SK-N-SH (cell line): ENCODE measurements around the gene VASP. TPM values are rescaled to one million over a fixed set of nuclear protein-coding genes. Genes with fewer than 3 reads are reported as not detected.

Source experiments
- CTCF ChIA-PET: fragments of 300-600, 350-600 bp; formaldehyde crosslinking; extraction: SDS; loops from one replicate; lab custom pipeline; 2021; lab: Yijun Ruan, JAX
- POLR2A ChIA-PET: fragments of 350-600 bp; sonication (Branson Sonifier 250); formaldehyde crosslinking; extraction: SDS; loops from one replicate; lab custom pipeline; 2020; ENCODE audit warnings: antibody characterized with exemption, inconsistent platforms; lab: Yijun Ruan, JAX
- DNase-seq: peaks from one replicate; pipeline ENCODE4 v3.0.0; 2012
- H2AFZ ChIP-seq: fragments of 200-600 bp; sonication (generic); 2 replicates; pipeline ENCODE4 v1.8.1; 2016; ENCODE audit warnings: antibody characterized with exemption, mild to moderate bottlenecking, low read depth
- H3F3A ChIP-seq: fragments of 200-600 bp; sonication (generic); replicated peaks from 2 replicates; pipeline ENCODE3; 2016; ENCODE audit warnings: antibody characterized with exemption, mild to moderate bottlenecking; ENCODE audit not compliant: insufficient read depth
- H3K27ac ChIP-seq, 2 experiments: fragments of 200-500 bp in 1 of 2; fragments of 200-600 bp in 1 of 2; sonication (Bioruptor generic) in 1 of 2; sonication (generic), shearing (Covaris generic) in 1 of 2; 2 replicates each; pipeline versions ENCODE4 v1.5.1 to v1.6.1; 2014 to 2016; ENCODE audit warnings: low read depth in 2 of 2, inconsistent platforms in 1 of 2, low read length in 1 of 2, mild to moderate bottlenecking in 1 of 2, mixed read lengths in 1 of 2
- H3K27me3 ChIP-seq: fragments of 200-600 bp; sonication (generic), shearing (Covaris generic); 2 replicates; pipeline ENCODE4 v1.6.1; 2016; ENCODE audit warnings: mixed run types; ENCODE audit not compliant: insufficient read depth
- H3K36me3 ChIP-seq, 2 experiments: fragments of 200-500 bp in 1 of 2; fragments of 200-600 bp in 1 of 2; sonication (Bioruptor generic) in 1 of 2; sonication (generic) in 1 of 2; replicated peaks in 1 of 2; 2 replicates each; pipeline versions ENCODE3 to v1.5.1; 2014 to 2016; ENCODE audit warnings: low read length in 1 of 2, mild to moderate bottlenecking in 1 of 2; ENCODE audit not compliant: insufficient read depth in 2 of 2, control insufficient read depth in 1 of 2
- H3K4me1 ChIP-seq, 2 experiments: fragments of 200-500 bp in 1 of 2; fragments of 200-600 bp in 1 of 2; sonication (Bioruptor generic) in 1 of 2; sonication (generic), shearing (Covaris generic) in 1 of 2; 2 replicates each; pipeline versions ENCODE4 v1.5.1 to v1.6.1; 2014 to 2016; ENCODE audit warnings: low read depth in 1 of 2, low read length in 1 of 2, mixed run types in 1 of 2; ENCODE audit not compliant: insufficient read depth in 2 of 2, control insufficient read depth in 1 of 2
- H3K4me2 ChIP-seq: fragments of 200-600 bp; sonication (generic), shearing (Covaris generic); 2 replicates; pipeline ENCODE4 v1.6.1; 2017; ENCODE audit warnings: mixed run types
- H3K4me3 ChIP-seq, 2 experiments: fragments of 200-500 bp in 1 of 2; fragments of 200-600 bp in 1 of 2; sonication (Bioruptor generic) in 1 of 2; sonication (generic), shearing (Covaris generic) in 1 of 2; 2 replicates each; pipeline versions ENCODE4 v1.5.1 to v1.8.1; 2014 to 2016; ENCODE audit warnings: low read depth in 2 of 2, inconsistent platforms in 1 of 2, low read length in 1 of 2, mild to moderate bottlenecking in 1 of 2, mixed read lengths in 1 of 2, moderate library complexity in 1 of 2
- H3K79me2 ChIP-seq: fragments of 200-600 bp; sonication (generic); 2 replicates; pipeline ENCODE4 v1.8.1; 2017; ENCODE audit warnings: mild to moderate bottlenecking; ENCODE audit not compliant: insufficient read depth
- H3K9ac ChIP-seq: fragments of 200-600 bp; sonication (generic); 2 replicates; pipeline ENCODE4 v1.6.1; 2017; ENCODE audit warnings: mixed run types
- H3K9me2 ChIP-seq: fragments of 200-600 bp; sonication (generic); 2 replicates; pipeline ENCODE4 v1.6.1; 2017; ENCODE audit warnings: mixed run types
- H3K9me3 ChIP-seq: fragments of 200-600 bp; sonication (generic); 2 replicates; pipeline ENCODE4 v1.6.1; 2017; ENCODE audit warnings: mixed run types, mild to moderate bottlenecking, moderate library complexity
- H4K20me1 ChIP-seq: fragments of 200-600 bp; sonication (generic); 2 replicates; pipeline ENCODE4 v1.6.1; 2017; ENCODE audit warnings: mild to moderate bottlenecking, mixed run types; ENCODE audit not compliant: insufficient read depth
- CHD2 ChIP-seq: fragments of 150-350 bp; IDR thresholded peaks from 2 replicates; pipeline ENCODE4 v1.6.1; 2018; ENCODE audit warnings: low read length; ENCODE audit not compliant: partially characterized antibody
- EZH2phosphoT487 ChIP-seq: fragments of 200-600 bp; sonication (generic); IDR thresholded peaks from 2 replicates; pipeline ENCODE4 v1.6.1; 2017; ENCODE audit warnings: low read depth, mixed run types, mild to moderate bottlenecking, antibody characterized with exemption, moderate library complexity, borderline replicate concordance
- FOSL2 ChIP-seq: IDR thresholded peaks from 2 replicates; pipeline ENCODE4 v1.4.0; 2012; ENCODE audit warnings: low read depth, mild to moderate bottlenecking, moderate library complexity, borderline replicate concordance
- GATA2 ChIP-seq: sonication (generic); formaldehyde crosslinking; IDR thresholded peaks from 2 replicates; pipeline ENCODE4 v1.5.0; 2020; ENCODE audit warnings: mild to moderate bottlenecking, missing genetic modification reagents
- JUND ChIP-seq: IDR thresholded peaks from 2 replicates; pipeline ENCODE4 v1.4.0; 2012
- NRF1 ChIP-seq: IDR thresholded peaks from 2 replicates; pipeline ENCODE4 v1.6.1; 2012; ENCODE audit warnings: low read depth, mild to moderate bottlenecking, low read length
- PBX3 ChIP-seq: IDR thresholded peaks from 2 replicates; pipeline ENCODE4; 2012
- POLR2AphosphoS5 ChIP-seq: IDR thresholded peaks from 2 replicates; pipeline ENCODE4 v1.6.1; 2012; ENCODE audit warnings: low read depth, low read length
- REST ChIP-seq: IDR thresholded peaks from 2 replicates; pipeline ENCODE4 v1.6.1; 2012; ENCODE audit warnings: mild to moderate bottlenecking, low read depth, low read length, moderate library complexity
- RXRA ChIP-seq: IDR thresholded peaks from 2 replicates; pipeline ENCODE4 v1.4.0; 2012; ENCODE audit warnings: low read depth, mild to moderate bottlenecking, borderline replicate concordance
- TAF1 ChIP-seq: IDR thresholded peaks from 2 replicates; pipeline ENCODE4 v1.6.1; 2012; ENCODE audit warnings: low read depth, mild to moderate bottlenecking, low read length, moderate library complexity, borderline replicate concordance
- TEAD4 ChIP-seq: IDR thresholded peaks from 2 replicates; pipeline ENCODE4 v1.4.0; 2012; ENCODE audit warnings: mild to moderate bottlenecking, borderline replicate concordance; ENCODE audit not compliant: insufficient read depth
- USF2 ChIP-seq: fragments of 150-350 bp; IDR thresholded peaks from 2 replicates; pipeline ENCODE4 v1.6.1; 2017; ENCODE audit warnings: antibody characterized with exemption, low read length, low read depth, borderline replicate concordance
- YY1 ChIP-seq: IDR thresholded peaks from 2 replicates; pipeline ENCODE4 v1.4.0; 2012; ENCODE audit warnings: low read depth, mild to moderate bottlenecking
- WGBS: methylation state at CpG from one replicate; pipeline ENCODE4 v1.1.6; 2017; ENCODE audit warnings: low lambda C conversion rate; 5-methylcytosine and 5-hydroxymethylcytosine counted together
- polyA plus RNA-seq, 3 experiments: library from polyadenylated mRNA; depleted of rRNA; stranded (reverse); fragments of >200 nt; gene quantifications; 2 replicates each; pipeline ENCODE4 v1.2.3, GENCODE V29; 2012
- TF ChIP-seq, protein P1 (sequence below): IDR thresholded peaks from 2 replicates; pipeline ENCODE4 v1.4.0; 2012; ENCODE audit warnings: low read depth, borderline replicate concordance

Gene VASP
- polyA plus RNA-seq, 1 of the 3 experiments (the other 2 are of a cell fraction) = 37.8 TPM

DNA sequence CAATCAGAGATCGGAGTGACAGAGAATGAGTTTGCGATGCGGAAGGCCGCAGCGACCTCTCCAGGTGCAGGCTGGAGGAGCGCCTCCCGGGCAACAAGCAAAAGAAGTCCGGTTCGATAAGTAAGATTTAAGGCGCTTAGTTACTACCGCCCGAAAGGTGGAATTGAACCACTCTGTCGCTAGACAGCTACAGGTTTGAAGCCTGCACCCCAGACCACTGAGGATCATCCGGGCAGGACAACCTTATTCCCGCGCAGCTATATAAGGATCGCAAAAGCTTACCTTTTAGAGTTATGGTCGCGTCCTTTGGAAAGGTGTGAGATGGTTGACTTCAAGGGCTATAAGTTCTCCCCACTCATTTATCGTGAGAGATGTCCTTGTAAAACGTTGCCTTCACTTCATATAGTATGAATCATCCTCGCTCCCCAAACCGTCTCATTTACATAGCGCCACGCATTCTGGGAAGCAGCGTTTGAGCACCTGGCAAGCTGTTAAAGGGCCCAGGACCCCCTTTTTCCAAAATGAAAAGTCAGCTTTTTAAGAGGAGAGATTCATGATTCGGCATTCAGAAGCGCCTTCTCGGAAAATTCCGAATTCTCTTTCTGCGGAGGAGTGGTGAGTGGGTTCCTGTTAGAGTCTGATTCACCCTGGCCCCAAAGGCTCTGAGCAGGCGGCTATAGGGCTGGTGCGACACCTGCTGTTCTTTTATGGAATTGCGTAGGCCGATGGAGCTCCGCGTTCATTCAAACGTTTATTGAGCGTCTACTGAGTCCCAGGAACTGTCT lies 28.6 kb upstream of the VASP start (continued):
- peak; percentile 97 for TF ChIP-seq TEAD4
- peak; percentile 41 for TF ChIP-seq CHD2
- TF ChIP-seq USF2 = no peak
- TF ChIP-seq TAF1 = no peak; the same call in 1 of the 2 replicates
- TF ChIP-seq REST = peak; percentile 53; the same call in 1 of the 2 replicates
- TF ChIP-seq NRF1 = peak; percentile 29; the same call in 1 of the 2 replicates
- no peak for TF ChIP-seq EZH2phosphoT487
- TF ChIP-seq POLR2AphosphoS5 = peak; percentile 12; the same call in 1 of the 2 replicates
- TF ChIP-seq FOSL2 = peak; percentile 42; the same call in 1 of the 2 replicates
- 0 out of 2 replicates have a peak, but pooled peaks have one; percentile 1 for TF ChIP-seq PBX3
- no peak for TF ChIP-seq RXRA
- no peak for TF ChIP-seq GATA2 (CRISPR knock-in tag)
- TF ChIP-seq YY1 = no peak

- no peak for DNase-seq
- H3K79me2 ChIP-seq = no peaks in the 10 kb centered on the region
- H3K36me3 ChIP-seq = no peaks in the 10 kb centered on the region
- H3K27ac ChIP-seq = no peak overlapping the region
- peaks cover 14% of the 10 kb centered on the region for H3F3A ChIP-seq
- no peak overlapping the region for H2AFZ ChIP-seq
- H3K9me3 ChIP-seq = no peaks in the 10 kb centered on the region
- H3K4me1 ChIP-seq = peaks cover 0 to 1% of the 10 kb centered on the region in 2 experiments; a peak in 2 of 4 replicates
- H3K4me3 ChIP-seq = no peak overlapping the region
- no peaks in the 10 kb centered on the region for H3K27me3 ChIP-seq
- POLR2A ChIA-PET = no interaction called here
- no peaks in the 10 kb centered on the region for H3K9me2 ChIP-seq
- WGBS = 81% methylated on average over 5 of the region's 5 CpGs
- CTCF ChIA-PET = interaction anchor here (0.6 to 27.6 kb wide), 3 partner anchors 11 to 118 kb away, joined by 3 to 870 read pairs (median 4); no protein-coding TSS in a partner anchor
- H3K9ac ChIP-seq = no peak overlapping the region
- no peaks in the 10 kb centered on the region for H4K20me1 ChIP-seq
- H3K4me2 ChIP-seq = no peak overlapping the region
- TF ChIP-seq GATA2 (CRISPR knock-in tag) (no peak), YY1 (no peak), JUND (no peak), RXRA (no peak), REST (no peak), POLR2AphosphoS5 (no peak)
- TF ChIP-seq, protein P1, sequence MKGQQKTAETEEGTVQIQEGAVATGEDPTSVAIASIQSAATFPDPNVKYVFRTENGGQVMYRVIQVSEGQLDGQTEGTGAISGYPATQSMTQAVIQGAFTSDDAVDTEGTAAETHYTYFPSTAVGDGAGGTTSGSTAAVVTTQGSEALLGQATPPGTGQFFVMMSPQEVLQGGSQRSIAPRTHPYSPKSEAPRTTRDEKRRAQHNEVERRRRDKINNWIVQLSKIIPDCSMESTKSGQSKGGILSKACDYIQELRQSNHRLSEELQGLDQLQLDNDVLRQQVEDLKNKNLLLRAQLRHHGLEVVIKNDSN = no peak
These were observed 24.2 kb upstream of the VASP start for GRCh38 chr19:45483033-45483432.
